ENCODE results near the gene POLR1F.

GRCh38 chr7:19705663-19706062 lies 3.2 kb downstream of the POLR1F start:
- TF ChIP-seq POLR2A (IDR thresholded peaks at IDR 0.05; ENCODE audit: low read depth, low read length) (no peak), CEBPB (IDR thresholded peaks at IDR 0.05; ENCODE audit: low read depth, low read length) (no peak), CTCF (conservative IDR thresholded peaks at IDR 0.05; ENCODE audit: low read depth, low read length) (no peak), MAZ (IDR thresholded peaks at IDR 0.05; ENCODE audit: borderline replicate concordance, low read depth, low read length) (no peak), ELK1 (IDR thresholded peaks at IDR 0.05; ENCODE audit: borderline replicate concordance, low read depth, low read length) (no peak)

All from IMR-90 (cell line).